Panc1 (cell line): ENCODE results near the gene LRRC27. TPM values are rescaled to one million over a fixed set of nuclear protein-coding genes. Genes with fewer than 3 reads are reported as not detected.

Experiments
- ATAC-seq: fragments of 200-7000 bp; cut with Tn5 transposase; 2 replicates; pipeline ENCODE4 v1.9.1; 2020; ENCODE audit warnings: mild to moderate bottlenecking, moderate library complexity
- BruUV-seq: library from RNA; stranded (reverse); fragments of 400-500 nt; replicated peaks from 2 replicates; lab custom pipeline; 2021; lab: Mats Ljungman, UMichigan
- CTCF ChIA-PET: fragments of 300-600 bp; sonication (Branson Sonifier 250); formaldehyde crosslinking; loops from one replicate; lab custom pipeline; 2022; ENCODE audit warnings: antibody characterized with exemption; lab: Charles Lee
- POLR2A ChIA-PET: fragments of 300-600 bp; sonication (Branson Sonifier 250); formaldehyde crosslinking; loops from one replicate; lab custom pipeline; 2022; ENCODE audit warnings: antibody characterized with exemption; lab: Charles Lee
- DNase-seq: peaks from one replicate; pipeline ENCODE4 v3.0.0-alpha.2; 2010; ENCODE audit warnings: low read depth, low spot score
- H3K27ac ChIP-seq: 2 replicates; pipeline ENCODE4 v1.5.1; 2011; ENCODE audit warnings: mild to moderate bottlenecking, low read length, inconsistent platforms
- H3K27me3 ChIP-seq: fragments of 200-500 bp; sonication (Bioruptor generic); 2 replicates; pipeline ENCODE4 v1.6.0; 2014; ENCODE audit warnings: low read length, inconsistent platforms; ENCODE audit not compliant: control insufficient read depth, insufficient read depth
- H3K36me3 ChIP-seq: fragments of 200-500 bp; sonication (Bioruptor generic); 2 replicates; pipeline ENCODE4 v1.5.1; 2014; ENCODE audit warnings: inconsistent platforms, mild to moderate bottlenecking, low read length, moderate library complexity; ENCODE audit not compliant: control insufficient read depth, insufficient read depth
- H3K4me1 ChIP-seq: 2 replicates; pipeline ENCODE4 v1.5.1; 2011; ENCODE audit warnings: inconsistent platforms, mild to moderate bottlenecking, low read length, moderate library complexity; ENCODE audit not compliant: control insufficient read depth, insufficient read depth
- H3K4me3 ChIP-seq, 2 experiments: 2 replicates each; pipeline ENCODE4 v1.5.1; 2011 to 2012; ENCODE audit warnings: low read depth in 2 of 2, low read length in 2 of 2, mild to moderate bottlenecking in 2 of 2, inconsistent platforms in 1 of 2, moderate library complexity in 1 of 2
- H3K9me3 ChIP-seq: fragments of 200-500 bp; sonication (Bioruptor generic); 2 replicates; pipeline ENCODE4 v1.5.1; 2014; ENCODE audit warnings: low read depth, mild to moderate bottlenecking, inconsistent platforms, low read length, moderate library complexity; ENCODE audit not compliant: control insufficient read depth, insufficient read depth
- CTCF ChIP-seq: fragments of 450-650 bp; IDR thresholded peaks from 2 replicates; pipeline ENCODE4 v1.5.1; 2017; ENCODE audit warnings: mild to moderate bottlenecking
- POLR2AphosphoS5 ChIP-seq: IDR thresholded peaks from 2 replicates; pipeline ENCODE4 v1.6.1; 2012; ENCODE audit warnings: mild to moderate bottlenecking, low read depth, low read length, moderate library complexity
- REST ChIP-seq, 2 experiments: IDR thresholded peaks; 2 replicates each; pipeline ENCODE4 v1.6.1; 2011 to 2012; ENCODE audit warnings: low read depth in 2 of 2, control low read depth in 1 of 2, low read length in 1 of 2, mild to moderate bottlenecking in 1 of 2, moderate library complexity in 1 of 2; ENCODE audit not compliant: insufficient read depth in 1 of 2
- SIN3A ChIP-seq: IDR thresholded peaks from 2 replicates; pipeline ENCODE4 v1.6.1; 2012; ENCODE audit warnings: low read depth, mild to moderate bottlenecking, low read length, moderate library complexity, borderline replicate concordance; ENCODE audit not compliant: insufficient read depth
- TCF7L2 ChIP-seq: IDR thresholded peaks from 2 replicates; pipeline ENCODE4 v1.6.1; 2011; ENCODE audit warnings: mild to moderate bottlenecking, low read depth, low read length, inconsistent platforms
- in situ Hi-C: cut with HindIII; loops from 2 replicates; pipeline ENCODE4 v1.10.0; 2016; ENCODE audit warnings: low sequenced_read_pairs, low pct_unique_long_range_greater_than_20kb
- intact Hi-C: fragments of 100-400 bp; cut with micrococcal nuclease; formaldehyde crosslinking; loops from one replicate; pipeline ENCODE4 v1.10.0; 2022; ENCODE audit not compliant: unreplicated experiment
- total RNA-seq: library from RNA; stranded (reverse); gene quantifications from one replicate; pipeline ENCODE4 v1.2.1, GENCODE V29; 2021; ENCODE audit not compliant: unreplicated experiment

The LRRC27 gene
- total RNA-seq, 1 experiment from 2014 or later = 15.7 TPM

DNA sequence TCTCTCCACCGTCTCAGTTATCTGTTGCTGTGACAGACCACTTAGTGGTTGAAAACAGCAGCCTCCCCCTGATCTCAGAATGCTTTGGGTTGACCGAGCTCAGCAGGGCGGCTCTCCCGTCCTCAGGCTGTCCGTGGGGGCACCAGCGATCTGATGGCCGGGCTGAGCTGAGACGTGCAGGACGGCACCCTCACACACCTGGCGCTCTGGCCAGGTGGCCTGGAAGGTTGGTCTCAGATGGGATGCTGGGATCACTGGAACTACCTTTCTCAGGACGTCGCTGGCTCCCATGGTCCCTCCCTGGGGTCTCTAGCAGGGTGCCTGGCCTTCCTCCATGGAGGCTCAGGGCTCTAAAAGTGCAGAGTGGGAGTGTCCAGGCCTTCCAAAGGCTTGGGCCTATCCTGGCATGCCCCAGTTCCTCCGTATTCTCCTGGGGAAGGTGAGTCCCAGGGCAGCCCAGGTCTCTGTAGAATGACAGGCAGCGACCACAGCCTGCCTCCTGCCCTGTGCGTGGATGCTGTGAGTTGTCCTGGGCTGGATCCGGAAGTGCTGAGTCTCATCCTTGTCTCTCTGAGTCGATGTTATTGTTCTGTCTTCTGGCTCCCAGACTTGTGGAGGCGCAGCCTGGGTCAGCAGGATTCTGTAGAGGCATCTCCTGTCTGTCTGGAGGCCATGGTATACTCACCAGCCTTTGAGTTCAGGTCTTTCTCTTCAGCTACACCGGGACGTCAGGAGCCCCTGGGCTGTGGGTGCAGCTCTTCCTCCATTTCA lies 52.8 kb downstream of the LRRC27 start:
- Histone ChIP-seq H3K27ac (no peak overlapping the region), H3K4me3 (no peak overlapping the region), H3K4me1 (peaks cover 16% of the 10 kb centered on the region), H3K36me3 (no peaks in the 10 kb centered on the region), H3K9me3 (no peaks in the 10 kb centered on the region), H3K27me3 (no peaks in the 10 kb centered on the region)
- no TSS peak for BruUV-seq
- intact Hi-C loops (no loop called here), in situ Hi-C loops (no loop called here)
- CTCF ChIA-PET = no interaction called here
- ATAC-seq (no peak), DNase-seq (no peak)
- POLR2A ChIA-PET = no interaction called here
- TF ChIP-seq TCF7L2 (no peak), POLR2AphosphoS5 (no peak), REST (IDR thresholded peaks at IDR 0.05; ENCODE audit: insufficient read depth in 1 of 2, low read depth in 2 of 2, low read length in 1 of 2) (no peak), SIN3A (no peak), CTCF (no peak)

DNA sequence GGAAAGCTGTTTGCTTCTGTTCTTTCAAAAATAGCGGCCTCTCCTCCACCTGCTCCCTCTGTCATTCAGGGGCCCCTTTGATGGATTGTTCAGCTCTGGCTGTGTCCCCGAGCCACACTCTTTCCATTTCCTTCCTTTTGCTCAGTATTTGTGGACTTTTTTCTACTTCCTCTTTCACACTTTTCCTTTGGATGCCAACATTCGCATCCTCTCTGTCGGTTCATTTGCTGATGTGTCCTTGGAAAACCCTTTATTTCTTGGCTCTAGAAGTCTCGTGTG lies 53.3 kb downstream of the LRRC27 start:
- BruUV-seq = no TSS peak
- H3K4me1 ChIP-seq = peaks cover 21% of the 10 kb centered on the region
- no peaks in the 10 kb centered on the region for H3K27me3 ChIP-seq
- ATAC-seq (no peak), DNase-seq (no peak)
- intact Hi-C loops = no loop called here
- TF ChIP-seq POLR2AphosphoS5 (no peak), TCF7L2 (no peak)
- CTCF ChIA-PET = no interaction called here
- H3K9me3 ChIP-seq = no peaks in the 10 kb centered on the region
- in situ Hi-C loops = no loop called here
- H3K27ac ChIP-seq = no peak overlapping the region
- H3K36me3 ChIP-seq = no peaks in the 10 kb centered on the region
- H3K4me3 ChIP-seq = no peak overlapping the region
- POLR2A ChIA-PET = no interaction called here

DNA sequence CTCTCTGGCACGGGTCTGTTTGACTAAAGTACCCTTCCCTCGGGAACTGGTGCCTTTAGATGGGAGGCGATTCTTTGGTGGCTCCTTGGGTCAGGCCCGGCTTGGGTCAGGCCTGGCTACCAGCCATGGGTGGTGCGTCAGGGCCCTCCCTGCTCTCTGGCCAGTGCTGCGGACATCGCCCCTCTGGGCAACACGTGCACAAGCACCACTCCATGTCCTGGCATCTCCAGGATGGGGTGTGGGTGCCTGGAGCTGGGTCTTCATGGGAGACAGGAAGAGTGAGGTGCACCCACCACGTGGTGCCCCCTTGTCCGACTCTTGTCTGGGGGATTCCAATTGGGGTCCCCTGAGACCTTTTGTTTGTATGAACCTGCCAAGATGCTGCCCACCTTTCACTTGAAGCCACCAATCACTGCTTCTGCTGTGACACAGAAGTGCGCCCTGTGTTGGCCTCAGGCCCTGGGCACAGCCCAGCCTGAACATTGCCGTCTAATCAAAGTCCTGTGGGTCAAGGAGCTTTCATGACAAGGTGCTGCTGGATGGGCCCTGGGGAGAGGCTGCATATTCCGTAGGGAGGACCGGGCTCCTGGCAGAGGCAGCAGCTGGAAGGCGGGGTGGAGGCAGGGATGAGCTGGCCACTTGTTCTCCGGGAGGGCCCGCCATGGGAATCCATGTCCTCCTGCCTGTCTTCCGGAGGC lies 53.9 kb downstream of the LRRC27 start:
- no peaks in the 10 kb centered on the region for H3K27me3 ChIP-seq
- H3K9me3 ChIP-seq = no peaks in the 10 kb centered on the region
- no peaks in the 10 kb centered on the region for H3K36me3 ChIP-seq
- ATAC-seq (no peak), DNase-seq (no peak)
- POLR2A ChIA-PET = interaction anchor here (0.6 kb wide), 1 partner anchor 78 kb away, joined by 3 read pairs; the partner anchor contains the start of gene STK32C
- no peak overlapping the region for H3K4me3 ChIP-seq
- BruUV-seq = no TSS peak
- H3K27ac ChIP-seq = no peak overlapping the region
- CTCF ChIA-PET = no interaction called here
- H3K4me1 ChIP-seq = peaks cover 25% of the 10 kb centered on the region
- in situ Hi-C loops = no loop called here
- intact Hi-C loops = loop anchor here (2.0 kb wide), 1 partner anchor 67 kb away; no protein-coding TSS in a partner anchor
- TF ChIP-seq SIN3A = no peak
- TF ChIP-seq TCF7L2 = no peak
- TF ChIP-seq POLR2AphosphoS5 = no peak
- TF ChIP-seq REST (IDR thresholded peaks at IDR 0.05; ENCODE audit: insufficient read depth in 1 of 2, low read depth in 2 of 2, low read length in 1 of 2) = no peak
- TF ChIP-seq CTCF = no peak
